ENCODE data around the gene SNCB.

The SNCB gene

DNA sequence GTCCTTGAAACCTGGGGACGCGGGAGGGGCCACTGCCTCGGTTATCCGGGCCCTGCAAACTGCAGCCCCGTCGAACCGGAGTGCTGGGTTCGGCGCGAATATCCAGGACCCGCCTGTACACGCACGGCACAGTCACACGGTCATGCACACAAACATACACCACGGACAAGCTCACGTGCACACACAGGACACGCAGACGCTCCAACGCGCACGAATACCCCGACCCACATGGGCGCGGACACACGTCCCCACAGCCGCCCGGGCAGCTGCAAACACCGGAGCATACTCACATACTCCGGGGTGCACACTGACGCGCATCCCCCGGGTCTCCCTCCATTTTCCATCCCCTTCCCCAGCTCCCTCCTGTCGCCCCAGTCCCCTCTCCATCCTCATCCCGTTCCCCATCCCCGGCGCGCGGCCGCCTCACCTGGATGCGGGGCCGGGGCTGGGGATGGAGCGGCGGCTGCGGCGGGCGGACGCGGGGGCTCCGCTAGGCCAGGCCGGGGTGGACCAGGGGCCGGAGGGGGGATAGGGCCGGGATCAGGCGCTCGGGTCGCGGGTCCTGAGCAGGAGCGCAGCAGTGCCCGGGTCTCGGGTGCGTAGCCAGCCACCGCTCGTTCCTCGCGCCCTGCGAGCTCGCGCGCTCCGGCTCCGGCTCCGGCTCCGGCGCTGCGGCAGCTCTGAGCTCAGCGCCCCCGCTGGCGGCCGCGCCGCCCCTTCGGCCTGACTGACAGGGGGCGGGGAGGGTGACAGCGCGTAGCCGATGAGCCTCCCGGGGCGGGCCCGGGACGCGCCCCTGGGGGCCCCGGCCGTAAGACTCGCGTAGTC is at the start of gene SNCB, which contains the start of gene EIF4E1B:
TSS of gene SNCB (minus strand) at position 682 of the 828 bp plus-strand sequence. CDS start 880 bp downstream, outside the sequence.
TSS of gene EIF4E1B (plus strand) at position 823 of the 828 bp plus-strand sequence. CDS start 12,113 bp downstream, outside the sequence.
- peak; percentile 79 for DNase-seq (ENCODE audit: low spot score)

DNA sequence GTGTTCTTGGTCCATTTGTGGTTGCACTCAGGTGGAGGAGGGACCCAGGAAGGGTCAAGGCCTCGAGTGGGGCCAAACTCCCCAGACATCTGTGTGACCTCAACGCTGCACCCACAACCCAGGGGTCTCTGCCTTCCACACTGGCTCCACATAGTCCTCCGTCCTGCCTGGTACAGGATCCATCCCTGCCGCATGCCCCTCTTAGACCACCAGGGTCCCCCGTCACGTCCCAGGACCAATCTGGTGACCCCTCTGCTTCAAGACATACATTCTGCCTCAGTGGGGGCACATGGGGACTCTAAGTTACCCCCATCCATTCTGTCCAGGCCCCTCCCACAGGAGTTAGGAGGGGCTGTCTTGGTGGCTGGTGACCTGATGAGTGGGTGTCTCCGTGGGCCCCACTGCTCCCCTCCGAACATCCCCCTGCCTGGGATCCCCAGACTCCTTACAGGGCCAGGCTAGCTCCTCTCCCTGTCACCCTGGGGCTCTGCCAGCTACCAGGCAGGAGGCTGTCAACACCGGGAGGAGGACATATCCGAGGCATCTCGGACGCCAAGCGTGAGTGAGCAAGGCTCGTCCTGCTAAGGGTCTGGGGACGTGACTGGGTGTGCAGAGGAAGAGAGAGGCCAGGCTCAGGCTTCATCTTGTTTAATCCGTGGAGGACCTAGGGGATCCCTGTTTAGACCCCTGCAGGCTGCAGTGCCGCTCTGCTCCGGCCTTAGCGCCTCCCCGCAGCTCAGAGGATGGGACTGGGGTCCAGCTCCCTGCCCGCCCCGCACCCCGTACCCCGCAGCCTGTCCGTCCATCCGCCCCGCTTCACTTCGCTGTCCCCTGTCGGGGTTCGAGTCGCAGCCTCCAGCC is 49.3 kb upstream of the SNCB start:
- no peak for DNase-seq (ENCODE audit: low spot score)

DNA sequence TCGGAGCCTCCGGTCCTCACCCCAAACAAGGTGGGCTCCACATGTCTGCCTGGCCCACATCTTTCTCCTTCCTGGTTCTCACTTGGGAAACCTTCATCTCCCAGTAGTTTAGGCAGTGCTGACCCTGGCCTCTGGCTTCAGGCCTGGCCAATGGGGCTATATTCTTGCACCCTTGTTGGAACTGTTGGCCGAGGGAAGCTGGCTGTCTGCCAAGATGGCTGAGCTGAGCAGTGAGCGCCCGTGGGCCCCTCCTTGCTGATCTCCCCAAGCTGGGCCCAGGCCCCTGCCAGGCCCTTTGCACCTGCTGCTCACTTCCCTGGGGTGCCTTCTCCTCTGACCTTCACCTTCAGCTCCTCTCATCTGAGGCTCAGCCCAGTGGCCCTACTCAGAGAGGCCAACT is 48.2 kb upstream of the SNCB start:
- DNase-seq (ENCODE audit: low spot score): no peak

DNA sequence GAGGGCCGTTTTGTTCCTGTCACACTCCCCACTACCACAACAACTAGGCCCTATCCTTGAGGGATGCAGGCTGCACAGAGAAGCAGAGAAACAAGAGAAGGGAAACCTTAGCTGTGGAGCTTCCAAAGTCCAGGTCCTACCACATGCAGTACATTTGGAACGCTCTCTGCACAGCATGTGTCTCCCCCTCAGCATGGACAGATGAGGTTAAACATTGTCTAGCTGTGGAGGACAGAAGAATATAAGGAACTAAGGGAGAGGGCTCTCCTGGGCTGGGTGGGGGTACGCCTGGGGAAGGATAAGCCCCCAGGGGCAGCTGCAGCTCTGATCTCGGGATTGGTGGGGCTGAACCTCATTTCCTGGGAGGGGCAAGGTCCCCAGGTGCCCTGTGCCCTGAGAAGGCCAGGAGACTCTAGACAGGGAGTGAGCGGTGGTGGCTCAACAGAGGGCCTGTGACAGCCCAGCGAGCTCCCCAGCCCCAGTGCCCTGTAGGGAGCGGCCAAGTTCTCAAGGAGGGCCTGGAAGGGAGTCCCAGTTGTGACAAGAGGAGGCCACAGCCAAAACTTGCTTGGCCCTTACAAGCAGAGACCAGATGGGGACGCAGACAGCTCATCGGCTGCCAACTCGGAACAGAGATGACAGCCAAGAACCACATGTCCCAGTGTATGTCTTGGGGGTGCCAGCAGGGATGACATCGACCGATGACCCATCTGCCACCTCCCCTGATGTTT is 47.0 kb upstream of the SNCB start:
- DNase-seq (ENCODE audit: low spot score): peak; percentile 39

DNA sequence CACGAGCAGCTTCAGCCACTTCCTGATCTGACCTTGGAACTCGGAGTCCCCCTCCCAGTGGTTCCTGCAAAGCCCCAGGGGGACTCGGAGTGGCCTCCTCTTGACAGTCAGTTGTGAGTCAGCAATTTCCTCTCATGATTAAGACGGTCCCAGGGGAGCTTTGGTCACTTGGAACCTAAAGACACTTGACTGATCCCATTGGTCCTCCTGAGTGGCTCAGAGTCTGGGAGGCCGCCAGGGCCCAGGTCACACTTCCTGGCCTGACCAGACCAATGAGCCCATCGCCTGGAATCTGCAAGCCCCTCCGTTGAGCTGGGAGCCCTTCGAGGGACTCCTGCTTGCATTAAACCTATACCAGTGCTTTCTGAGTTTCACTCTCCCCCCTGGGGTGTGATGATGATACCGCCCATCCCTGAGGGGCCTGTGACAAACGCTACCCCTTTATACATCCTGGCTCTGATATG is 46.1 kb upstream of the SNCB start:
- DNase-seq (ENCODE audit: low spot score): peak; percentile 47

DNA sequence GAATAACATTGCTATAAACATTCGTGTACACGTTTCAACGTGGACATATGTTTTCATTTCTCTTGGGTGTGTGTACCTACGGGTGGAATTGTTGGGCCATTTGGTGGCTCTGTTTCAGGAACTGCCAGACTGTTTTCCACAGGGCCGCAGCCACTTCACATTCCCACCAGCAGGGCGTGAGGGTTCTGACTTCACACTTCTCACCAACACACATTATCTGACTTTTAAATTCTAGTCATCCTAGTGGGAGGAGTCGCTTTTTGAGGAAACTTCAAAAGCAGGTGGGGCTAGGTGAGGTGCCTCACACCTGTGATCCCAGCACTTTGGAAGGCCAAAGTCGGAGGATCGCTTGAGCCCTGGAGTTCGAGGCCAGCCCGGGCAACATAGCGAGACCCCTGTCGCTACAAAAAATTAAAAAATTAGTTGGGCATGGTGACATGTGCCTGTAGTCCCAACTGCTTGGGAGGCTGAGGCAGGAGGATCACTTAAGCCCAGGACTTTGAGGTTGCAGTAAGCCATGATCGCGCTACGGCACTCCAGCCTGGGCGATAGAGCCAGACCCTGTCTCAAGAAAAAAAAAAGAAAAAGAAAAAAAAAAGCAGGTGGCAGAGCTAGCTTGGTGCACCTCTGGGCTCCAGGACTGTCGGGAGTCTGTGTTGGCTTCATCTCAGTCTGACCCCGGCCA is 45.5 kb upstream of the SNCB start:
- DNase-seq (ENCODE audit: low spot score): peak; percentile 55

DNA sequence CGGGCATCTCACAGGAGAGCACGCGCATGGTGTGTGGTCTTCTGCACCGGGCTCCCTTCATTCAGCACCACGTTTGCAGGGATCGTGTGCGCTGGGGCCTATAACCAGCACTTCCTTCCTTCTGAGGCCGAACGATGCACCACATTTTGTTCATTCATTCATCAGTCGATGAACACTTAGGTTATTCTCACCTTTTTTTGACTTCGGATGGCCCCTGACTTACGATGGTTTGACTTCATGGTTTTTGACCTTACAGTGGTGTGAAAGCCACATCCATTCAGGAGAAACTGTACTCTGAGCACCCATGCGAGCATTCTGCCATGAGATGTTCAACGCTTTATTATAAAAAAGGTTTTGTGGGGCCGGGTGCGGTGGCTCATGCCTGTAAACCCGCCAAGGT is 44.5 kb upstream of the SNCB start:
- no peak for DNase-seq (ENCODE audit: low spot score)

DNA sequence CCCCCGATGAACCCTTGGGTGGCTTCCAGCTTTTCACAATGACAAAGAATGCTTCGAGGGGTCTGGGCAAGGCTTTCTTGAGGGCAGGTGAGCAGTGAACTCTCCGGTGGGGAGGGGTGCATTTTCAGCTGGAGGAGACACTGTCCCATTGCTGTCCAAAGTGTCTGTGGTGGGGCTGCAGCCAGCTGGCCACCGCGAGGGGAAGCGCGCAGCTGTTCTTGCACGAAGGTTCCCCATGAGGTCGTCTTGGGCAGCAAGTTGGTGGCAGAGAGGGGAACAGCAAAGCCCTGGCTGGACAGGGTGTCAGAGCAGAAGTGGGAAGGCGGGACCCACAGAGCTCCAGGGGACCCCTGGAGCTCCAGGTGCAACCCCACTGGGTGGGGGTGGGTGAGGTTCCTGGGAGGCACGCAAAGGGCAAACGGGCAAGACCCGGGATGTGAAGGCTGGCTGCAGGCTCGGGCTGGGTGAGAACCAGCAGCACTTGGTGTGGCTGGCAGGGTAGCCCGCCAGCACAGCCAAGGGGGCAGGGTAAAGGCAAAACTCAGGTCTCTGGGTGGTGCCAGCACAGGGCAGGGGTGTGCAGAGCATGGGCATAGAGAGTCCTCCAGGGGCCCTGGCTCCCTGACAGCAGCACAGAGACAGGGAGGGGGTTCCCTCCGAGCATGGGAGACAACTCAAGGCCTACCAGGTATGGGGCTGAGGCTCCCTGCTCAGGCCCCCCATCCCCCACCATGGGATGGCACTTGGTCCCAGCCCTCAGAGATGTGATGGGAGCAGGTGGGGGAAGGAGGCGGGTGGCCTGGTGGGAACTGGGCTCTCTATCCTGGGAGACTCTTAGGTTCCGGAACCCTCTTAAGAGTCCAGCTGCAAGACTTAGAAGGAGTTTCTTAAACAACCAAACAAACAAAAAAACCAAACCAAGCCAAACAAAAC is 43.6 kb upstream of the SNCB start:
- DNase-seq (ENCODE audit: low spot score): no peak

DNA sequence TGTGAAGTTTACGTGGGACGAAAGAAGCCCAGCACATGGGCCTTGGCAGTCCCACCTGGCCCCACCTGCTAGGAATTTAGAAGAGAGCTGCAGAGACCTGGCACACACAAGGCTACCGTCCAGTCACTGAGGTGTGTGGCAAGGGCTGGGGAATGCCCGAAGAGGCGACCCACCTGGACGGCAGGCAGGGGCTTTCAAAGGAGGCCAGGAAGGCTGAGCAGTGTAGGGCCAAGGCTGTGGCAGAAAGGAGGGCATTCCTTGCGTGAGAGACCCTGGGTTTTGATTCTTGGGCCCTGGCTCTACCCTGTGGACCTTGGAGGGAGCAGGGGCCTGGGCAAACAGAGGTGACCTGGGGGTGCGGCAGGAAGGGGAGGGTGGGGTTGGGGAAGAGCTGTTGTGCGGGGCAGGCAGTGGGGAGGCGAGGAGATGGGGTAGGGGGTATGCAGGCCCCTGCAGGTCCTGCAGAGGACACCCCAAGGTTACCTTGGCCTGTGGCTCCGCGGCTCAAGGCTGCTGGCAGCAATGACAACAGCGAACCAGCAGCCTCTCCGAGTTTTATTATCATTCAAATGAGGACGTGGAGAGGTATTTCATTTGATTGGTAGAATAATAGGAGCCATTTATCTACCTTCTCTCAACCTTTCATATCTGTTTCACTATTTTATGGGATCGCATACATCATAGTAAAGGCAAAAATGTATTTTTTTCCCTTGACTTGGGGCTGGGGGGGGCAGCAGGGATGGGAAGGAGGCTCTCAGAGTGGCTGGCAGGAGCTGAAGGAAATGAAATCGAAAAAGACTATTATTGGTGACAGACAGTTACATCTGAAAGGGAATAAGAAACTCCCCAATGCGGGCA is 41.8 kb upstream of the SNCB start:
- DNase-seq (ENCODE audit: low spot score): no peak

DNA sequence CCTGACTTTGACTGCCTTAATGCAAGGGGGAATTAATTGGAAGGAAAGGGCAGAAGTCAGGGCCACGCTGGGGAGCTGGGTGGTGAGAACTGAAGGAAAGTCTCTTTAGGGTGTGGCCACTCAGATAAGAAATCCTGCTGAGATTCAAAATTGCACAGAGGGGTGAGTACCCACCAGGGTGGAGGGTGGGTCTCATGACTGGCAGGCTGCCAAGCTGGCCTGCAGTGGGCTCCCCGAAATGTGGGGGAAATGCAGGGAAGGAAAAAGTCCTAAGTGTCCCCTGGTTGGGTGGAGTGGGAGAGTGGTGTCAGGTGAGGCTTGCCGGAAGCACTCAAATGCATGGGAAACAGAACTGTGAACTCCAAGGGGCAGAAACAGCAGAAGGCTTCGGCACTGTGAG is 41.1 kb upstream of the SNCB start:
- no peak for DNase-seq (ENCODE audit: low spot score)

DNA sequence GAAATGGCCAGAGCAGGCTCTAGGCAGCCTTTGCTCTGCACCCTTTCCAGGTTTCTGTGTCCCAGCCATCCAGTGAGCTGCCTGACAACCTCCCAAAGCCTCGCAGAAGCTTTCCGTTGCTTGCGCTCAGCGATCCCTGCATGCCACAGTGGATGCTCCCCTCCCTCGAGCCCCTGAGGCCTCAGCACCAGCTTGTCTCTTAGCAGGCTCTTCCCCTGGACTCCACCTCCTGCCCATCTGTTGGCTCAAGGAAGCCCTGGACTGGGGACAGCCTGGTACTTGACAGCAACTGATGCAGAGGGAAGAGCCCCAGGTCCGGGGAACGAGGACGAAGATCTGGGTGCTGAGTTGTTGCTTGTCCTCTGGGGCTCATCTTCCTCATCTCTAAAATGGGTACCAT is 40.1 kb upstream of the SNCB start:
- no peak for DNase-seq (ENCODE audit: low spot score)

DNA sequence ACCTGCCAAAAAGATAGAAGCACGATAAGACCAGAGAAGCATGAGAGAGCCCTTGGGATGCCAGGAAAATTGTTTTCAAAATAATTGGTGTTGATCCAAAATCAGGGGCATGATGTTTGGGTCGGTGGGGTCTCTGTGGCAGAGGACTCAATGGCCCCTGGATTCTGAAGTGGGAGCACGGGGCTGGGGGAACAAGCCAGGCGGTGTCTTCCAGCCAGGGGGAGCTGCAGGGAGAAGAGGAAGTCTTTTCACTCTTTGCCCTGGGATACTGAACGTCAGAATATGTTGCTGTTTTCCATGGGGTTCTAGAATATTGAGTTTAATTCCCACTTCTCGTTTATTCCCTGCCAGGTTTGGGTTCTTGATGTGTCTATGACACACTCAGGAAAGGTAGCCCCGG is 37.3 kb upstream of the SNCB start:
- DNase-seq (ENCODE audit: low spot score): no peak

DNA sequence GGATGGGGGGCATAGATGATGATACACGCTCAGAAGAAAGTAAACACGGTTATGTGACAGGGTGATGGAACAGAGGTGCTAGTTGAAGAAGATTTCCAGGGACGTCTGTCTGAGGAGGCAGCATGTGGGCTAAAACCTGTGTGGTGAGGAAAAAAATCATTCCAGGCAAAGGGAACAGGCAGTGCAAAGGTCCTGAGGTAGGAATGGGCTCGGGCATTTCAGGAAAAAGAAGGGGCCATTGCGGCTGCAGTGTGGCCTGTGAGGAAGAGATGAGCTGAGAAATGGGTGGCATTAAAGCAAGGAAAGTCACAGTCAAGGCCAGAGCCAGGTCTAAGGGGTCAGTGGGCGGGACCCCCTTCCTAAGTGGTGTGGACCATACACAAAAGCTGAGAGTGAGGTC is 35.2 kb upstream of the SNCB start:
- no peak for DNase-seq (ENCODE audit: low spot score)

DNA sequence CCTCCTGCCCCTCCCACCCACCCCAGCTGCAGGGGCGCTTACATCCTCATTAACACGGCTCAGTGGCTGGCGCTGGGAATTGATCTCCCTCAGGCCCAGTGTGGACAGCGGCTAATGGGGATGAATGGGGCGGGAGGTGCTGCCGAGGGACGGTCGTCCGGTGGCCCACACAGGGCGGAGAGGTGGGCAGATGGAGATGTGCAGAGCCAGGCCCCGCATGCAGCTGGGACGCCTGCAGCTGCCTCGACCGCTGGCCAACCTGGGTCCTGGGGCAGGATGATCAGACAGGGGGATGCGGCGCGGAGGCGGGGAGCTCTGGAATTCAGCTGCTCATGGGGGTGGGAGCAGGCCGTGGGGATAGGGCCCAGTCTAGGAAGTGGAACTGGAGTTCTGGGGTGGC is 34.6 kb upstream of the SNCB start:
- DNase-seq (ENCODE audit: low spot score): no peak

DNA sequence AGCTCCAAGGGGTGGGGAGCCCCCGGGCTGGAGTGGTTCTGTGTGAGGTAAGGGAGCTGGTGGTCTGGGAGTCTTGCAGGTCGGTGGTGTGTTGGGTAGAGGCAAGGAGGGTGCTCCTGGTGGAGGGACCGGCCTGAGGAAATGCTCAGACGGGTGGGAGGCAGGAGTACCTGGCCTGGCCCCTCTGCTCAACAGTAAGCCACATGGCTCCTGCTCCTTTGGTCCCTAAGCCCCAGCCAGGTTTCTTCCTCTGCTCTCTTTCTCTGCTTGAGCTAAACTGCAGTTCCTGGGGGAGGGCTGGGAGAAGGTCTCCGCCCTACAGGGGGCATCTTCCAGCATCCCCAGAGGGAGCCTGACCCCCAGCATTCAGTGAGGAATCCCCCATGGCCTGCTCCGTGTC is 34.1 kb upstream of the SNCB start:
- DNase-seq (ENCODE audit: low spot score): no peak

DNA sequence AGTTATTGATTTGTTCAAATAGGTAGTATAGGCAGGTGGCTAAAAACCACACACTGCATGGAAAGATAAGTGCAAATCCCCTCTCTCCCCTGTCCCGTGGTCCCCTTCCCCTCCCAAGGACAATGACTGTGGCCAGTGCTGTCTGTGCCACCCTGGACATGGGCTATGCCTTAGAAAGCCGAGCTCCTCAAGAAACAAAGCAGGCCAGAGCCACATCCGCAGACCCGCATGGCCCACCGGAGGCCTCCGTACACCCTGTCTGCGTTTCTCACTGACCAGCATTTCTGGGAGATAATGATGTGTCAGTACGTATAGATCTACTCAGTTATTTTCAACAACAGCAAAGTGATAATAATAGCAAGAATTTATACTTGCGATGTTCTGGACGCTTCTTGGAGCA is 33.2 kb upstream of the SNCB start:
- DNase-seq (ENCODE audit: low spot score): no peak

DNA sequence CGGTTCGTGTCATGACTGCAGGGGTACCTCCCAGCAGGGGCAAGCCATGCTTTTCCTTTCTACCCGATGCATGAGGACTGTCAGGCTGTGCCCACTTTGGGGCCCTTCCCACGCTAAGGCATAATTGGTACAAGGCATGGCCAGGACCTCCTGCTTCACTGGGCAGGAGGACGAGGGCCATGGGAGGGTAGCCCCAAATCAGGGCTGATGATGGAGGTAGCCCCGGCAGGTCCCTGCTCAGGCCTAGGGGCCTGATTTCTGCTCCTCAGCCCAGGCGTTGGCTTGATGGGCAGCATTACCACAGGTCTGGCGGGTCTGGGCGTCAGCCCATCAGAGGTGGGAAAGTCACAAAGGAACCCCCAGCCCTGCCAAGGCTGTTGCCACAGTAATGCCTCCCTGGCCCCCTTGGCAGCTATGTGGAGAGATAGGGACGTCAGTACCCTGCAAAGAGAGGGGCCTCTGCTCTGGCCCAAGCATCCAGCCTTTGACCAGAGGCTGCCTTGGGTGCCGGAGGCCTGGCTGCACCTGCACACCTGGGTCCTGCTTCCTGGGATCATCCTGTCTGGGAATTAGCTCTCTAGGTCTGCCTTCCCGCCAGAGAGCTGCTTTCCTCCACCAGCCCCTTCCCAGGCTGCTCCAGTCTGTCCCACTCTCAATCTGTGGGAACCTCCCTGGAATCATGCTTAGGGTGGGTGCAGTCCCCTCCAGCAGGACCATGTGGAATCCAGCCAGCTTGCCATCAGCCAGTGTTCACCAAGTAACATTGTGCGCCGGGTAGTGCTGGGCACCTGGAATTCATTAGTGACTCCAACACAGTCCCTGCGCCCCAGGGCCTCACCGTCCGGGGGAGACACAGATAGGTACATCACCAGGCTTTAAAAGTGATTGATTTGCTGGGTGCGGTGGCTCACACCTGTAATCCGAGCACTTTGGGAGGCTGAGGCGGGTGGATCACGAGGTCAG is 32.3 kb upstream of the SNCB start:
- DNase-seq (ENCODE audit: low spot score): no peak

DNA sequence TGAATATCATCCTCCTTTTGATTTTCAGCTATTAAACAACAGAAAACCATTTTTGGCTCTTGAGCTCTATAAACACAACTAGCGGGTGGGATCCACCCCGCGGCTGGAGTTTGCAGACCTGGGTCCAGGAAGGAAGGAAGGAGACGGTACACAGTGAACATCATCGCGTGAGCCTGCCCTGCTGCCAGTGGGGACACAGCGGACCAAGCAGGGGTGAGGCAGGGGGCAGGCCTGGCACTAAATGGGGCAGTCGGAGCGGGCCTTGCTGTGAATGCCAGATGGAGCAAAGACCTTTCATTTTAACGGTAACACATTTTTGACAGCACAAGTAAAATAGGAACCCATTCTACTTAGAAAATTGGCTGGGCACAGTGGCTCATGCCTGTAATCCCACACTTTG is 31.3 kb upstream of the SNCB start:
- DNase-seq (ENCODE audit: low spot score): no peak
